Heart right ventricle (tissue), 16 donors: Measurements from ENCODE around the gene GATAD2A. TPM values are rescaled to one million over a fixed set of nuclear protein-coding genes. Genes with fewer than 3 reads are reported as not detected.
"Not testable (repeated sequence)": the region's sequence is repeated elsewhere in the genome, so short reads cannot be mapped to it uniquely, and the experiment has no call there.

ENCODE experiments used
- ATAC-seq, 8 donors: fragments of 200-7000 bp; cut with Tn5 transposase; one replicate each; pipeline ENCODE4 v1.9.1; 2020; ENCODE audit warnings: mild to moderate bottlenecking in 8 of 8, moderate library complexity in 8 of 8, moderate number of reproducible peaks in 1 of 8
- DNase-seq, 2 donors: peaks; one replicate each; pipeline ENCODE4 v3.0.0-alpha.2; 2020
- H3K27ac ChIP-seq, 10 donors: fragments of 200-600 bp; sonication (generic) in 2 of 10; one replicate each; pipeline versions ENCODE4 v1.5.0 to v1.8.0; 2020 to 2022; ENCODE audit warnings: mild to moderate bottlenecking in 3 of 10
- H3K27me3 ChIP-seq, 7 donors: fragments of 200-600 bp; one replicate each; pipeline ENCODE4 v1.8.0; 2021 to 2022; ENCODE audit warnings: mild to moderate bottlenecking in 2 of 7
- H3K36me3 ChIP-seq, 9 donors: fragments of 200-600 bp; sonication (generic) in 1 of 9; one replicate each; pipeline versions ENCODE4 v1.5.0 to v1.8.0; 2020 to 2022; ENCODE audit warnings: mild to moderate bottlenecking in 2 of 9
- H3K4me1 ChIP-seq, 9 donors: fragments of 200-600 bp; sonication (generic) in 1 of 9; one replicate each; pipeline versions ENCODE4 v1.5.0 to v1.8.0; 2020 to 2022; ENCODE audit warnings: mild to moderate bottlenecking in 4 of 9
- H3K4me3 ChIP-seq, 10 donors: fragments of 200-600 bp; sonication (generic) in 2 of 10; one replicate each; pipeline versions ENCODE4 v1.5.0 to v1.8.0; 2020 to 2022; ENCODE audit warnings: mild to moderate bottlenecking in 7 of 10, moderate library complexity in 2 of 10
- H3K9me3 ChIP-seq, 11 donors: fragments of 200-600 bp in 10 of 11; sonication (generic) in 2 of 11; one replicate each; pipeline versions ENCODE4 v1.5.0 to v1.8.0; 2013 to 2022; ENCODE audit warnings: mild to moderate bottlenecking in 2 of 11, control low read depth in 1 of 11, moderate library complexity in 1 of 11
- WGBS, 2 donors: extraction: QIAGEN DNeasy Blood & Tissue Kit; methylation state at CpG; one replicate each; pipeline ENCODE4 v1.1.7; 2013; ENCODE audit warnings: inconsistent platforms in 1 of 2; 5-methylcytosine and 5-hydroxymethylcytosine counted together
- intact Hi-C, 10 donors: fragments of 100-400 bp; cut with DNase I; formaldehyde crosslinking; loops; one replicate each; pipeline versions ENCODE4 v1.11.1 to v1.14.2; 2022
- polyA plus RNA-seq, 2 donors: library from polyadenylated mRNA; stranded (reverse); fragments of 200-250 nt; gene quantifications; one replicate each; pipeline ENCODE4 v1.2.3, GENCODE V29; 2013
- total RNA-seq, 10 donors: library from RNA; stranded (reverse); fragmentation: NEBNext Ultra II Directional in 3 of 10; extraction: Animal tissue kit (Norgen Biotek cat#: 25700) in 3 of 10; gene quantifications; one replicate each; pipeline versions ENCODE4 v1.2.1 to v1.2.4, GENCODE V29; 2021 to 2023
- TF ChIP-seq, protein P1 (sequence below), 9 donors: fragments of 200-600 bp; sonication (generic) in 2 of 9; IDR thresholded peaks; one replicate each; pipeline versions ENCODE4 v1.5.0 to v1.8.0; 2021 to 2022; ENCODE audit warnings: antibody characterized with exemption in 9 of 9, mild to moderate bottlenecking in 5 of 9, moderate library complexity in 1 of 9
- donor health status: Arrhythmogenic right ventricular cardiomyopathy.
- donor health status: ischemic (EF 13 %, LVEDD 7.1; RV severe dilation, severe dysfunction).
- donor health status: healthy with polysubstance abuse.
- donor health status: DM: no; HTN: yes; CAD: no.
- donor health status: DM: no; HTN: no; CAD: no.
- donor health status: ischemic (EF 25% LVEDD 6.9; RV normal size, moderate dysfunction).
- donor health status: ischemic (EF 25% LVEDD 5.7; RV mildly dilated, moderate dysfunction).
- donor health status: healthy.
- donor health status: DM: yes; HTN: yes; CAD: no.
- donor health status: Ischemic cardiomyopathy.
- donor health status: ischemic (EF 35%, LVEDD 5.7; RV mildly dilated, moderate dysfunction).
- donor health status: nonischemic (EF 11% LVEDD 7.7; RV severe dilation, severe dysfunction).
- donor health status: DM: yes; HTN: yes; CAD: no.
- donor health status: PGD.
- donor health status: ischemic (EF 29% LVEDD 5.4; RV normal size, mild dysfunction).
- donor health status: nonischemic (EF 23%, LVEDD 6.1; RV moderate dilation, normal function).

Gene GATAD2A
- total and polyA plus RNA-seq, 12 donors: 7.5 to 48.5 (median 25.8) TPM

DNA sequence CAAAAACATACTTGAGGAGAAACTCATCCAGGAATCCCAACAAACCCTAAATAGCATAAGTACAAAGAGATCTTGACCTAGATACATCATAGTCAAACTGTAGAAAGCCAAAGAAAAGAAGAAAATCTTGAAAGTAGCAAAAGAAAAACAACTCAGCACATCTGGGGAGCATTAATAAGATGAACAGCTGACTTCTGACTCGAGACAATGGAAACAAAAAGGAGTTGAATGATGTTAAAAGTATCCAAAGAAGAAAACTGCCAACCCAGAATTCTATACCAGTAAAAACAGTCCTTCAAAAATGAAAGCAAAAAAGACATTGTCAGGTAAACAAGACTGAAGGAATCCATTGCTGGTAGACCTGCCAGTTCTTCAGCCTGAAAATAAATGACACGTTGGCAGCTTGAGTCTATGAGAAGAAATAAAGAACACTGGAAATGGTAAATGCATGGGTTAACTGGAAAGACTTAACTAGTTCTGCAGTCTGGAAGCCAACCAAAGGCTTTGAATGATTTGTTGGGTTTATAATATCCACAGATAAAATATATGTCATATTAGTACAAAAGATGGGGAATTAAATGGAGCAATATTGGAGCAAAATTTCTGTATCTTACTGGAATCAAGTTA lies 63.1 kb downstream of the GATAD2A start:
- DNase-seq (no peak), ATAC-seq (no peak)
- peaks cover 0 to 33% (median 20%) of the 10 kb centered on the region in 11 donors for H3K9me3 ChIP-seq
- TF ChIP-seq, protein P1, sequence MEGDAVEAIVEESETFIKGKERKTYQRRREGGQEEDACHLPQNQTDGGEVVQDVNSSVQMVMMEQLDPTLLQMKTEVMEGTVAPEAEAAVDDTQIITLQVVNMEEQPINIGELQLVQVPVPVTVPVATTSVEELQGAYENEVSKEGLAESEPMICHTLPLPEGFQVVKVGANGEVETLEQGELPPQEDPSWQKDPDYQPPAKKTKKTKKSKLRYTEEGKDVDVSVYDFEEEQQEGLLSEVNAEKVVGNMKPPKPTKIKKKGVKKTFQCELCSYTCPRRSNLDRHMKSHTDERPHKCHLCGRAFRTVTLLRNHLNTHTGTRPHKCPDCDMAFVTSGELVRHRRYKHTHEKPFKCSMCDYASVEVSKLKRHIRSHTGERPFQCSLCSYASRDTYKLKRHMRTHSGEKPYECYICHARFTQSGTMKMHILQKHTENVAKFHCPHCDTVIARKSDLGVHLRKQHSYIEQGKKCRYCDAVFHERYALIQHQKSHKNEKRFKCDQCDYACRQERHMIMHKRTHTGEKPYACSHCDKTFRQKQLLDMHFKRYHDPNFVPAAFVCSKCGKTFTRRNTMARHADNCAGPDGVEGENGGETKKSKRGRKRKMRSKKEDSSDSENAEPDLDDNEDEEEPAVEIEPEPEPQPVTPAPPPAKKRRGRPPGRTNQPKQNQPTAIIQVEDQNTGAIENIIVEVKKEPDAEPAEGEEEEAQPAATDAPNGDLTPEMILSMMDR (IDR thresholded peaks at IDR 0.05): no peak
- no peak overlapping the region for H3K27ac ChIP-seq
- H3K4me1 ChIP-seq: peaks cover 0 to 38% (median 20%) of the 10 kb centered on the region in 9 donors
- H3K36me3 ChIP-seq: peaks cover 0 to 55% (median 25%) of the 10 kb centered on the region in 9 donors
- no peaks in the 10 kb centered on the region for H3K27me3 ChIP-seq
- H3K4me3 ChIP-seq: no peak overlapping the region
- 96% methylated on average over 2 of the region's 2 CpGs for WGBS, 2 donors
- intact Hi-C loops: no loop called here

DNA sequence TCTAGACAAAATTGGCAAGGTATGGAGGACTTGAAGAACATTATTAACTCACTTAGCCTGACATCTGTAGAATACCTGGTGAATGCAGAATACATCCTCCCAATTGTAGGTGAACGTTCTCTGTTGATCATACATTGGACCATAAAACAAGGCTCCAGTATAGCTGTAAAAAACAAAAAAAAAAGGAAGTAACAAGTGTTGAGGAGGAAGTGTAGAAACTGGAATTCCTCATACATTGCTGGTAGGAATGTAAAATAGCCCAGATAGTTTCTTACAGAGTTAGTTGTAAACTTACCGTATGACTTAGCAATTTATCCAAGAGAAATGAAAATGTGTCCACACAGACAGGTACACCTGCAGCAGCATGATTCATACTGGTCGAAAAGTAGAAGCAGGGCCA lies 65.1 kb downstream of the GATAD2A start:
- DNase-seq (no peak), ATAC-seq (no peak)
- WGBS, 2 donors: 91 to 95% methylated on average over 3 of the region's 3 CpGs
- peak overlapping the region in 1 of 10 donors; percentile 68 for H3K27ac ChIP-seq
- peaks cover 0 to 40% (median 19%) of the 10 kb centered on the region in 9 donors for H3K4me1 ChIP-seq
- TF ChIP-seq, protein P1 (IDR thresholded peaks at IDR 0.05): no peak
- H3K27me3 ChIP-seq: no peaks in the 10 kb centered on the region
- peaks cover 0 to 62% (median 20%) of the 10 kb centered on the region in 9 donors for H3K36me3 ChIP-seq
- H3K9me3 ChIP-seq: peaks cover 0 to 33% (median 20%) of the 10 kb centered on the region in 11 donors
- intact Hi-C loops: loop anchor here in 1 of 10 donors (10.0 kb wide), 1 partner anchor 56 kb away; no protein-coding TSS in a partner anchor
- no peak overlapping the region for H3K4me3 ChIP-seq

DNA sequence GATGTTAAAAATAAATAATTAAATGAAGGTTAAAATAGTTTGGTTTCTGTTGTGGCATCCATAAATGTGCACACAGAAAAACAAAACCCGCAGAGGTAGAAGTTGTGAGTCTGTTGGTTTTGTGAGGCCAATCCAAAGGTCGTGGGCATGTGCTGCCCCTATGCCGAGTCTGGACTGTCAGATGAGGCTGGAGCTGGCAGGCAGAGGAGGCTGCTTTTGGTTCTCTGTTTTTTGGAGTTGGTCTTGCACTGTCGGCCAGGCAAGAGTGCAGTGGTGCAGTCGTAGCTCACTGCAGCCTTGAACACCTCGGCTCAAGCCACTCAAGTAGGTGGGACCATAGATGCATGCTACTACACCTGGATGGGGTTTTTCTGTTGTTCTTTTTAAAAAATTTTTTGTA lies 66.2 kb downstream of the GATAD2A start:
- TF ChIP-seq, protein P1 (IDR thresholded peaks at IDR 0.05): no peak
- ATAC-seq (no peak), DNase-seq (no peak)

DNA sequence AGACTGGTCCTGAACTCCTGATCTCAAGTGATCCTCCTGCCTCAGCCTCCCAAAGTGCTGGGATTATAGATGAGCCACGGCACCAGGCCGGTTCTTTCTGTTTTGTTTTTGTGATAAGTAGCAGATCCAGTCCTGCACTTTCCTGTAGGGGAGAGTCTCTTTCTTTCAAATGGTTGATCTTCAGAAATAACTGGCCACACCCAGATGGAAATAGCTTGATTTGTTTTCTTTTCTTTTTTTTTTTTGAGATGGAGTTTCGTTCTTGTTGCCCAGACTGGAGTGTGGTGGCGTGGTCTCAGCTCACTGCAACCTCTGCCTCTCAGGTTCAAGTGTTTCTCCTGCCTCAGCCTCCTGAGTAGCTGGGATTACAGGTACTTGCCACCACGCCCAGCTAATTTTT lies 66.6 kb downstream of the GATAD2A start:
- H3K27me3 ChIP-seq, ATAC-seq, DNase-seq: not testable (repeated sequence)

More for the DNA sequence above, 66.2 kb downstream of the GATAD2A start:
- peaks cover 0 to 54% (median 11%) of the 10 kb centered on the region in 9 donors for H3K36me3 ChIP-seq
- no peaks in the 10 kb centered on the region for H3K27me3 ChIP-seq
- no peak overlapping the region for H3K4me3 ChIP-seq
- WGBS, 2 donors: 90 to 92% methylated on average over 6 of the region's 6 CpGs
- no peak overlapping the region for H3K27ac ChIP-seq
- peaks cover 0 to 51% (median 25%) of the 10 kb centered on the region in 9 donors for H3K4me1 ChIP-seq
- intact Hi-C loops: loop anchor here in 1 of 10 donors (10.0 kb wide), 1 partner anchor 57 kb away; no protein-coding TSS in a partner anchor
- peaks cover 0 to 32% (median 19%) of the 10 kb centered on the region in 11 donors for H3K9me3 ChIP-seq

More for the DNA sequence above, 66.6 kb downstream of the GATAD2A start:
- H3K36me3 ChIP-seq: peaks cover 0 to 54% (median 7%) of the 10 kb centered on the region in 9 donors
- intact Hi-C loops: loop anchor here in 1 of 10 donors (10.0 kb wide), 1 partner anchor 57 kb away; no protein-coding TSS in a partner anchor
- peaks cover 0 to 27% (median 17%) of the 10 kb centered on the region in 11 donors for H3K9me3 ChIP-seq
- H3K4me1 ChIP-seq: peaks cover 0 to 51% (median 25%) of the 10 kb centered on the region in 9 donors
- H3K27ac ChIP-seq, H3K4me3 ChIP-seq: not testable (repeated sequence)
- 69 to 73% methylated on average over 5 of the region's 5 CpGs for WGBS, 2 donors
